ENCODE results near the gene THAP8.

Gene THAP8

GRCh38 chr19:35991731-35992450 is 62.2 kb downstream of the THAP8 start:
- no peak for DNase-seq

- DNase-seq, result no peak
Measured at GRCh38 chr19:35990771-35991730, 63.0 kb downstream of the THAP8 start.

- no peak for DNase-seq
Measured at GRCh38 chr19:35990156-35990555, 63.9 kb downstream of the THAP8 start.

- DNase-seq, result no peak
Measured at GRCh38 chr19:35988824-35989223, 65.3 kb downstream of the THAP8 start.

- DNase-seq, result no peak
Measured at GRCh38 chr19:35987571-35987896, 66.6 kb downstream of the THAP8 start.

GRCh38 chr19:35986664-35987570 is 67.2 kb downstream of the THAP8 start:
- DNase-seq, result no peak

GRCh38 chr19:35986111-35986510 is 68.0 kb downstream of the THAP8 start:
- no peak for DNase-seq

Measured in amniotic stem cell (primary cell).